ENCODE data around the gene KBTBD8.

GRCh38 chr3:66956742-66957141 is 41.4 kb upstream of the KBTBD8 start:
- no peak for TF ChIP-seq EZH2 (IDR thresholded peaks at IDR 0.05; ENCODE audit: low read length, missing control alignments)
- TF ChIP-seq CTCF (conservative IDR thresholded peaks at IDR 0.05 in 1 of 2, IDR thresholded peaks at IDR 0.05 in 1 of 2; ENCODE audit: low read depth in 1 of 2, low read length in 2 of 2): no peak

All from fibroblast of lung (primary cell).